DMS153 treated with DMSO at 0.1 percent for 48 hours (cell line): ENCODE results near the gene EPHA6.
"Not testable (repeated sequence)": the region's sequence is repeated elsewhere in the genome, so short reads cannot be mapped to it uniquely, and the experiment has no call there.

Experiments used
- DNase-seq: peaks from one replicate; lab custom pipeline; 2025; ENCODE audit not compliant: unreplicated experiment; lab: John Stamatoyannopoulos, UW

Gene EPHA6

GRCh38 chr3:97409612-97410011 lies 595.2 kb downstream of the EPHA6 start:
- DNase-seq: no peak

GRCh38 chr3:97421565-97421964 lies 607.2 kb downstream of the EPHA6 start:
- DNase-seq: no peak

- no peak for DNase-seq
These were observed 610.6 kb downstream of the EPHA6 start for GRCh38 chr3:97425002-97425401.

GRCh38 chr3:97430601-97431000 lies 616.2 kb downstream of the EPHA6 start:
- no peak for DNase-seq

- DNase-seq: peak; percentile 16
These were observed 618.5 kb downstream of the EPHA6 start for GRCh38 chr3:97432914-97433313.

- DNase-seq: no peak
These were observed 623.7 kb downstream of the EPHA6 start for GRCh38 chr3:97438131-97438530.

GRCh38 chr3:97439373-97439772 lies 625.0 kb downstream of the EPHA6 start:
- DNase-seq: no peak

- DNase-seq: no peak
These were observed 649.6 kb downstream of the EPHA6 start for GRCh38 chr3:97464035-97464434.

- DNase-seq: no peak
These were observed 656.1 kb downstream of the EPHA6 start for GRCh38 chr3:97470481-97470880.

GRCh38 chr3:97479740-97480139 lies 665.3 kb downstream of the EPHA6 start:
- no peak for DNase-seq

GRCh38 chr3:97480696-97481289 lies 666.4 kb downstream of the EPHA6 start:
- not testable (repeated sequence) for DNase-seq

GRCh38 chr3:97481416-97481815 lies 667.0 kb downstream of the EPHA6 start:
- DNase-seq: no peak

GRCh38 chr3:97485206-97485605 lies 670.8 kb downstream of the EPHA6 start:
- DNase-seq: no peak

- DNase-seq: no peak
These were observed 673.2 kb downstream of the EPHA6 start for GRCh38 chr3:97487587-97487986.

- no peak for DNase-seq
These were observed 674.3 kb downstream of the EPHA6 start for GRCh38 chr3:97488741-97489140.

GRCh38 chr3:97495896-97496295 lies 681.5 kb downstream of the EPHA6 start:
- DNase-seq: no peak

- no peak for DNase-seq
These were observed 682.7 kb downstream of the EPHA6 start for GRCh38 chr3:97497138-97497537.

GRCh38 chr3:97504463-97504862 lies 690.1 kb downstream of the EPHA6 start:
- no peak for DNase-seq

GRCh38 chr3:97510795-97511194 lies 696.4 kb downstream of the EPHA6 start:
- DNase-seq: no peak

- DNase-seq: no peak
These were observed 700.7 kb downstream of the EPHA6 start for GRCh38 chr3:97515076-97515475.

GRCh38 chr3:97530691-97531090 lies 716.3 kb downstream of the EPHA6 start:
- DNase-seq: no peak

- DNase-seq: not testable (repeated sequence)
These were observed 733.2 kb downstream of the EPHA6 start for GRCh38 chr3:97547573-97547972.

- DNase-seq: no peak
These were observed 736.0 kb downstream of the EPHA6 start for GRCh38 chr3:97550408-97550807.
